Astrocyte (in vitro differentiated cells and primary cell): ENCODE data around the gene CYB561D2.

Experiments
- EZH2 ChIP-seq: IDR thresholded peaks from 2 replicates; pipeline ENCODE4 v1.6.1; 2012; ENCODE audit warnings: mild to moderate bottlenecking, low read length, inconsistent platforms; ENCODE audit not compliant: insufficient read depth
- TF ChIP-seq, protein P1 (sequence below): IDR thresholded peaks from 2 replicates; pipeline ENCODE4 v1.5.1; 2011; ENCODE audit warnings: low read depth, mild to moderate bottlenecking, inconsistent platforms, low read length, moderate library complexity; ENCODE audit not compliant: insufficient read depth

DNA sequence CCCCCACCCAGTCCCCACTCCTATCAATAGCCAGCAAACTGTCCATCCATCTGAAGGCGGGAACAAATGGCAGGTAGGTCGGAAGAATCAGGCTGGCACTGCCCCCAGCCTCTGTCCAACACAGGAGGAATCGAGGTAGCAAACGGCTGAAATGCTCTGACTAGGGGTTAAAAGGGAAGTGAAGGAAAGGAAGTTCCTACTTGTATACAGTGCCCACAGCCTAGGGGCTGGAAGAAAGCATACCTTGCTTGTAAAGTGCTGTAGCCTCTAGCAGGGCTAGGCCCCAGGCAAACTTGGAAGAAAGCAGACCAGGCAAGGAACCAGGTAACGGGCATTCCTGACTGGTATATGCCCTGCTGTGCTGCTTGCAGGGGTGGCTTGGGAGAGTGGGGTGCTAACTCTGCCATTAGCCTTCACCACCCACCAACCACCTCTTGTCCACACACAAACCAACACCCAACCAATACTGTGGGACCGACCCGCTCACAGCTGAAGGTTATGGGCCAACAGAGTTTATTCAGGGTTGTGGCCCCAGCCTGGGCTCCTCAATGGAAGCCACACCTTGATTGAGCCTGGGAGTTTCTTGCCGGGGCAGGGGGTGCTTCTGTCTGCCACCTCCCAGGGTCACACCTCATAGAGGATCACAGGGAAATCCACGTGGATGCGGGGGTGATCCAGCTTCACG is 25.0 kb upstream of the CYB561D2 start:
- no peak for TF ChIP-seq EZH2
- TF ChIP-seq, protein P1, sequence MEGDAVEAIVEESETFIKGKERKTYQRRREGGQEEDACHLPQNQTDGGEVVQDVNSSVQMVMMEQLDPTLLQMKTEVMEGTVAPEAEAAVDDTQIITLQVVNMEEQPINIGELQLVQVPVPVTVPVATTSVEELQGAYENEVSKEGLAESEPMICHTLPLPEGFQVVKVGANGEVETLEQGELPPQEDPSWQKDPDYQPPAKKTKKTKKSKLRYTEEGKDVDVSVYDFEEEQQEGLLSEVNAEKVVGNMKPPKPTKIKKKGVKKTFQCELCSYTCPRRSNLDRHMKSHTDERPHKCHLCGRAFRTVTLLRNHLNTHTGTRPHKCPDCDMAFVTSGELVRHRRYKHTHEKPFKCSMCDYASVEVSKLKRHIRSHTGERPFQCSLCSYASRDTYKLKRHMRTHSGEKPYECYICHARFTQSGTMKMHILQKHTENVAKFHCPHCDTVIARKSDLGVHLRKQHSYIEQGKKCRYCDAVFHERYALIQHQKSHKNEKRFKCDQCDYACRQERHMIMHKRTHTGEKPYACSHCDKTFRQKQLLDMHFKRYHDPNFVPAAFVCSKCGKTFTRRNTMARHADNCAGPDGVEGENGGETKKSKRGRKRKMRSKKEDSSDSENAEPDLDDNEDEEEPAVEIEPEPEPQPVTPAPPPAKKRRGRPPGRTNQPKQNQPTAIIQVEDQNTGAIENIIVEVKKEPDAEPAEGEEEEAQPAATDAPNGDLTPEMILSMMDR: no peak
